CD1c-positive myeloid dendritic cell (primary cell): ENCODE data around the gene GINS2.

Source experiments
- DNase-seq: peaks from one replicate; pipeline ENCODE4 v3.0.0-alpha.2; 2016; ENCODE audit errors: extremely low spot score

Gene GINS2

DNA sequence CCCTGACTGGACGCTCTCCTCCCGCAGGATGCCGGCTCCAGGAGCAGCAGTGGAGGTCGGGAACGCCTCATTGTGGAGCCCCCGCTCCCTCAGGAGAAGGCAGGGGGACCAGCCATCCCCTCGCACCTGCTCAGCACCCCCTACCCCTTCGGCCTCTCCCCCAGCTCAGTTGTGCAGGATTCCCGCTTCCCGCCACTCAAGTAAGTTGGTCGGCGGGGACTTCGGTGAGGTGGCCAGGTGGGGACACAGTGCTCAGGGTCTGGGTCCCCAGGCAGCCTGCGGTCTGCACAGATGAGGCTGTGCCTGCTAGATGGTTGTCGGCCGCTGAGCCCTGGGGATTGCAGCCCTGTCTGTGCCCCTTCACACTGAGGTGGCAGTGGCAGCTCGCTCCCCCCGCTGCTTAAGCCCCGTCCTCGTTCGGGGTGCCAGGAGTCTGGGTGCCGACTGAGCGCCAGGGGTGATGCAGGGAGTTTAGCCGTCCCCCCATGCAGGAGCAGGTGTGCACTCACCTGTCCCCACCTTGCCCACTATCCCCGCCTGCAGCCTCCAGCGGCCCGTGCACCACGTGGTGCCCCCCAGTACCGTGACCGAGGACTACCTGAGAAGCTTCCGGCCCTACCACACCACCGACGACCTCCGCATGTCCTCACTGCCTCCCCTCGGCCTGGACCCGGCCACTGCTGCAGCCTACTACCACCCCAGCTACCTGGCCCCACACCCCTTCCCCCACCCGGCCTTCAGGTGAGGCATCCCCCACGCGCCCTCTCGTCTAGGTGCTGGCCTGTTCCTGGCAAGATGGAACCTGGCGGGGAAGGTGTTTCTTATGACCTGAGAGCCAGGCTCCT lies 34.3 kb downstream of the GINS2 start:
- DNase-seq: no peak

DNA sequence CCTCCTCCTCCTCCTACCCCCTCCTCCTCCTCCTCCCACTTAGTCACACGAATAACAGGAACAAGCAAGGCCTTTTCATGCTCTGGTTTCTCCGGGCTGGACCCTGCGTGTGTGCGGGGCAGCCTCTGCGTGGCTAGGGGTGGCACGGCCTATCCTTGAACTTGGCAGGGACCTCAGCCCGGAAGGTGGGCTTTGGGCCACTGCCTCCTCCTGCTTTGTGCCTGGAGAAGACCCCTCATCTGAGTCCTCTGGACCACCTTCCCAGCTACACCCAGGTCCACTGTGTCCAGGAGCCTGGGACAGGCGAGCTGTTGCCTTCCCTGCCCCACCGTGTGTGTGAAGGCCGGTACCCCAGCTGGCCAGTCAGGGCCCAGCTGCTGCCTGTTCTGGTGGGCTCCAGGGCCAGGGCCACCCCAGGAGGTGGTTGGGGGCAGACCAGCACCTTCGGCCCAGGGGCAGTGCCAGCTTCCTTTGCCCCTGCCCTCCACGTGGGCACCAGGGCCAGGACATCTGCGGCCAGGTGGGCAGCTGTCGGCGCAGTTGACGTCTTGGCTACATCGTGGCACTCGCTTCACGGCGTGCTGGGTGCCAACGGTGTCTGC lies 35.4 kb downstream of the GINS2 start:
- no peak for DNase-seq

DNA sequence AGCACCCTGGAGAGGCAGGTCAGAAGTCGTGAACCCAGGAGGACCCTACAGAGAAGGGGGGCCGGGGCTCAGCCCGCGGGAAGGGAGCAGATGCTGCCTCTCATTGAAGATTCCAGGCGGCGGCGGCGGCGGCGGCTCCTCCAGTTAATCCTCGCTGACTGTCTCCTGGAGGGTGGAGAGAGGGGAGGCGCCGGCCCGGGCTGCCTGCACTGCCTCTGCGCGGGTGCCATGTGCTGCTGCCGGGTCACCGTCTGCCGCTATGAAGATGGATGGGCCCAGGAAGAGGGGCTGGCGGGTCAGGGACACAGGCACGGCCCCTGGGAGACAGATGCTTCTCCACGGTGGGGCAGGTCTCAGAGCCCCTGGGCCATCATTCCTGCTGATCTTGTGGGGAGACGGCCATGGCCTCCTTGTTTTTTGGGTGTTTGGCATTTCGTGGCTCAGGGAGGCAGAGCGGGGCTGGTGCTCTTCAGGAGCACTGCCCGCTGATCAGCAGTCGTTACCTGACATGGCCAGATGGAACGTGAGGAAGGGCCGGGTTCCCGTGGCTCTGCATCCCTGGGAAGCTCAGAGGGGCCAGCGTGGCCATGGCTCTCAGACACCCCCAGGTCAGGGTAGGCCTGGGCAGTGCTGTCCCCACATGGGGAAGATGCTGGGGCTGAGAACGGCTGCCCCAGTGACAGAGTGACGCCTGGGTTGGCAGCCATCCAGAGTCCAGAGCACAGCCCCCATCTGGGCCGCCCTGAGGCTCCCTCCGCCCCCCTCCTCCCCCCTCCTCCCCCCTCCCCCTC lies 36.1 kb downstream of the GINS2 start:
- DNase-seq: peak; percentile 47

DNA sequence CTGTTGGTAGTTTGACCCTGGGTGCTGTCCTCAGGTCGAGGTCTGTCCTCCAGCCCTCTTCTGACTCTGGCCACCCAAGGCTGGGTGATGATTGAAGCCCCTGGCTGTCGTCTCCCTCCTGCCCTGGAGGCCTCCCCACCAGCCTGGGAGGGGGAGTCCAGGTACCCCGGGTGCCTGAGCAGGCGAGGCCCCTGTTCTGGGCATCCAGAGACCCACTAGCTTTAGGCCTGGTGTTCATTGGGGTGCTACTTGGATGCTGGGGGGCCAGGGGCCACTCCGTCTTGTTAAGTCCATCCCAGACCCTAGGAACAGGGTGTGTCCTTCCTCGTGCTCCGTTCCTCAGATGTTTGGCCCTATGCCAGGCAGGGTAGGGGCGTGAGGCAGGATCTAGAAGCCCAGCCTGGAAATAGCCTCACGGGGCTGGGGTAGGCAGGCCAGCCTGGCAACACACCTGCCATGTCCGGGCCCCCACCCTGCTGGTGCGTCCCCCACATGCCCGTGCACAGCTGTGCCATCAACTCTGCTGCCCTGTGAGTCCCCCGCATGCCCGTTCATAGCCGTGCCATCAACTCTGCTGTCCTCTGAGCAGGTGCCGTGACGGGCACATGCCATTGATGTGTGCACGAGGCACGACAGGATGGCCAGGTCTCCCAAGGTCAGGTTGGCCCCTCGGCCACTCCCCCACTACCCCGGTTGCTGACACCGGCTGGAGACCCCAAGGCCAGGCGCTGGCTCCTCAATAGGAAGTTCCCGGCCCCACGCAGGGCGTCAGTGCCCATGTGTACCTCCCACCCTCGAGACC lies 36.9 kb downstream of the GINS2 start:
- no peak for DNase-seq

DNA sequence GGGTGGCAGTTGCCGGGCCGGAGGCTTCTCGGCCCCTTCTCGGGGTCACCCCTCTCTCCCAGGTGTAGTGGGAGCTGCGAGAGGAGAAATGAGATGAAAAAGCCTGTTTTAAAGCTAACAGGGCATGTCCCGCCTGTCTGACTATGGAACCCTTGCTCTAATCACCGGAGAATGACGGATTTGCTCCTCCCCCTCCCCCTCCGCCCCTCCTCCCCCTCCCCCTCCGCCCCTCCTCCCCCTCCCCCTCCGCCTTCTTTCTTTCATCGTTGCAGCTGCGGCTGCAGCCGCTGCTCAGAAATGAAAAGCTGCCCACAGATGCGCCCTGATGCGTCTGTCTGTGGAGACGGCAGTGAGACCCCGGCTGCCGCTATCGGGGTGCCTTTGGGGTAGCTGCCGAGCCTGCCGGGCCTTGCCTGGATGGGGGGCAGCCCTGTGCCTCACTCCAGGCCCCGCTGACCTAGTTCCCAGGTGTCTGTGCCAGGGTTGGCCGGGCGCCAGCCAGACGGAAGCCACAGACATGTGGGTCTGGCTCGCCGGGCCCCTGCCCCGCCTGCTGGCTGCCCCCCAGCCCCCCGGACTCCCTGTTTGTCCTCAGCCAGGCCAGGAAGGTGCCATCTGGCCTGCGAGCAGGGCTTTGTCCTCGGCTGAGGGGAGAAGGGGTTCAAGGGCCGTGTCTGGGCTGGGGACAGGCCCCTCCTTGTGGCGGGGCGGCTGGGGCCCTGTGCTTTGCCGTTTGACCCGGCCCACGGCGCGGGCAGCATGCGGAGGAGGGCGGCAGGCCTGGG lies 37.7 kb downstream of the GINS2 start:
- no peak for DNase-seq

DNA sequence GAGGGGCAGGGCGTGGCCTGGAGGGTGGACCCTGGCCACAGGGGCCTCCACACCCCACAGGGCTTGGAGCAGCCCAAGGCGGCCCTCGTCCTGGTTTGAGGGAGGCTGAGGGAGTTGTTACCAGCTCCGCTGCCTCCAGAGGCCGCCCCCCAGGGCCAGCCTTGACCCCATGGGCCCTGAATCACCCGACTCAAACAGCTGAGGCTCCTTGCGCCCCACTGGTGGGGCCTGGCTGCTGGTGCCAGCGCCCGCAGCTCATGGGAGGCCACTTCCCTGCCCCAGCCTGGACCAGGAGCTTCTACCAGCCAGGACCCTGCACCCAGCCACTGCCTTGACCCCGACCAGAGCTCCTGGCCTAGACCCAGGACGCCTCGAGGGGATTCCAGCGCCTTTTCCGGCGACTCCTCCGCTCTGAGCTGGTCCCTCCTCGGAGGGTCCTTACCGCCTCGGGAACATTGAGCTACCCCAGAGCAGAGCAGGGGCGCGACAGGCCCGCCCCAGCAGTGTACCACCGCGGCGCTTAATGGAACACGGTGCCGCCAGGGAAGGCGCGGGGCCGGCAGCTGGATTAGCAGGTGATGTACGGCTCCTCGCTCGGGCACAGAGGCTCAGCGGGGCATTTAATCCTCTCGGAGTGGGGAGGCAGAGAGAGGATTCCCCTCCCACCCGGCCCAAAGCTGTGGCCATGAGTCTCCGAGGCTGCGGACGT lies 38.5 kb downstream of the GINS2 start:
- no peak for DNase-seq

DNA sequence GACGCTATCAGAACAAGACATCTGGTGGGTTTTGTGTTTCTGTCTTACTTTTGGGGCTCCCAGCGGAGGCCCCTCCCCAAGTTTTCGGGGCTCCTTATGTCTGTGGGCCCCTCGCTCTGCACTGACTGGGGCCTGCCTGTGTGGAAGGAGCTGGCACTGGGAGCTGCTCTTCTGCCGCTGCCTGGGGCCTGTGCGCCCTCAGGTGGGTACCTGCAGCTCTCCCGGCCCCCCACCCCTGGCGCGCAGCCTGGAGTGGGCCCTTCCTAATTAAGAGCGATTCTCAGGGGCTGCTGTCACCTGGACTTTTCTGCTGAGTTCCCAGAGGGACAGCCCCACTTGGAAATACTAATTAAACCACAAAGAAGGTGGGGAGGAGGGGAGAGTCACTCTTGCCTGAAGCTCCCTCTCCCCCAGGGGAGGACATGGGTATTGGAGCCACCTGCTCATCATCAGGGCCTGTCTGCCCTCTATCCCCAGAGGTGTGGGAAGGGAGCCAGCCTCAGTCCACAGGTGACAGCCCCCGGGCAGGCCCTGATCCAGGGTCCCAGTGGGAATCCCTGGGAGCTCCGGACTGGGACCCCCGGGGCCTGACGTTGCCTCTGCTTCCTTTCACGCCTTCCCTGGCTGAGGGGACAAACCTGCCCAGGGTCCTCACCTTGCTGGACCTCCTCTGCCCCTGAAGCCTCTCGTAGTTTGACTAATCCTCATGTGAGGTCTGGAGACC lies 39.2 kb downstream of the GINS2 start:
- no peak for DNase-seq

DNA sequence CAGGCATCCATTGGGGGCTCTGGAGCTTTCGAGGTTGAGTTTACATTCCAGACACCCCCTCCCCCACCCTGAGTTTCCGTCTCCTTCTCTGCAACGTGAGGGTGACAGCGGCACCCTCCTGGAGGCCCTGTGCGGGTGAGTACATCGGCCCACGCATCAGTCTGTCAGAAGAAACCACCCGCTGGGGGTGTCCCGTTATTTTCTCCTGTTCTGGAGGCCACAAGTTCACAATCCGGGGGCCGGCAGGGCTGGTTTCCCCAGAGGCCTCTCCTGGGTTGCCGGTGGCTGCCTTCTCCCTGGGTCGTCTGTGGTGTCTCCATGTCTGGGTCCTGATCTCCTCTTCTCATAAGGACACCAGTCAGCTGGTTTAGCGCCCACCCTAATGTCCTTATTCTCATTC lies 39.9 kb downstream of the GINS2 start:
- DNase-seq: no peak

DNA sequence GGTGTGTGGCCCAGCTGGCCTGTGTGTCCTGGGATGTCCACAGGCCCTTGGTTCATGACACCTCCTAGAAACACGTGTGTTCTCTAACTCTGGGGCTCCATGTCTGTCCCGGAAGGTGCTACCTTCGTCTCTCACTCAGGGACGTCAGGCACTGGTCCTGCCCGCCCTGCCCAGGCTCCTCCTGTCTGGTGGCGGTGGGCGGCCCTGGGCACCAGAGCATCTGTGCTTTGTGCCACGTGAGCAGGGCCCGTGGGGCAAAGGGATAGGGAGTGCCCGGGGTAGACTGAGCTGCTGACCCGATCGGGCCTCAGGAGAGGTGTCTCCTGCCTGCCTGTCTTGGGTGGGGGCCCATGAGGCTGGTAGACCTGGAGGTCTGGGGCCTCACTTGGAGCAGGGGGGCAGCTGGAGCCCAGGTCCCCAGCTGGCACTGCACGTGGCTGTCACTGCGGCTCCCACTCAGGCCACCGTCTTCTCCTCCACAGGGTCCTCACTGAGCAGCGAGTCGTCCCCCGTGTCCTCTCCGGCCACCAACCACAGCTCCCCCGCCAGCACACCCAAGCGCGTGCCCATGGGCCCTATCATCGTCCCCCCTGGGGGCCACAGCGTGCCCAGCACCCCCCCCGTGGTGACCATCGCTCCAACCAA lies 40.6 kb downstream of the GINS2 start:
- no peak for DNase-seq

DNA sequence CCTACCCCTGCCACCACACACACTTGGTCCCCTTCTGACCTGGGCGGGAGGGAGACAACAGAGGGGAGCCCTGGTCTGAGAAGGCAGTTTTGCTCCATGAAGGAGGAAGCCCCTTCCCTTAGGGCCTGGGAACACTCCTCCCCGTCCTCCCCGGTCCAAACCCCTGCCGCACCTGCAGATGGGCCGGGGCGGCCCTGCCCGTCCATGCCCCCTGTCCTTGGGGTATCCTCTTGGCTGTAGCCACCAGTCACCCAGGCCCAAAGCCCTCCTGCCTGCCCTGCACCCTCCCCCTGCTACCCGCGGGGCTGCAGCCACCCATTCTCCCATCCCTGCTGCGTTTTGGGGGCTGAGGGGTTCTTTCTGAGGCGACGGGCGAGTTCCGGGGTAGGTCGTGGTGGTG lies 41.8 kb downstream of the GINS2 start:
- no peak for DNase-seq

DNA sequence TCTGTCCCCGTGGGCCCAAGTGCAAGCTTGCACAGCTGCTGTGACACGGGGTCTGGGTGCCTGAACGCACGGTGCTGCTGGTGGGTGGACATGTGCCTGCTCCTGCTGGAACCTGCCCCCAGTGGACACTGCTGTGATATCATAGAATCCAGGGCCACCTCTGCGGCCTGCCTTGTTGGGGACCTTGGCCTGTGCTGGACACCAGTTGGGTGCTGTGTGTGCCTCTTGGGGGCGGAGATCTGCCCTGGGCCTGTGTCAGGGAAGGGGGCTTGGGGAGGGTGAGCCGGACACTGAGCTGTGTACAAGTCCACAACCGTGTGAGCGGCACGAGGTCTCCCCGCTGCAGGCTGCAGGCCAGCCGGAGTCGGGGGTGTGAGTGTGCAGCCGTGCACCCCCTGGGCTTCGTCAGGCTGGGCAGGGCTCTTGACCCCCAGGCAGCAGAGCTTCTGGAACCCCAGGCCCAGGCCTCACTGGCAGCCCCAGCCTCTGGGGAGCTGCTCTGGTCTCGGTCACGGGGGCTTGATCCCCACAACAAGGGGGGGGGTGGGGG lies 42.3 kb downstream of the GINS2 start:
- DNase-seq: no peak

DNA sequence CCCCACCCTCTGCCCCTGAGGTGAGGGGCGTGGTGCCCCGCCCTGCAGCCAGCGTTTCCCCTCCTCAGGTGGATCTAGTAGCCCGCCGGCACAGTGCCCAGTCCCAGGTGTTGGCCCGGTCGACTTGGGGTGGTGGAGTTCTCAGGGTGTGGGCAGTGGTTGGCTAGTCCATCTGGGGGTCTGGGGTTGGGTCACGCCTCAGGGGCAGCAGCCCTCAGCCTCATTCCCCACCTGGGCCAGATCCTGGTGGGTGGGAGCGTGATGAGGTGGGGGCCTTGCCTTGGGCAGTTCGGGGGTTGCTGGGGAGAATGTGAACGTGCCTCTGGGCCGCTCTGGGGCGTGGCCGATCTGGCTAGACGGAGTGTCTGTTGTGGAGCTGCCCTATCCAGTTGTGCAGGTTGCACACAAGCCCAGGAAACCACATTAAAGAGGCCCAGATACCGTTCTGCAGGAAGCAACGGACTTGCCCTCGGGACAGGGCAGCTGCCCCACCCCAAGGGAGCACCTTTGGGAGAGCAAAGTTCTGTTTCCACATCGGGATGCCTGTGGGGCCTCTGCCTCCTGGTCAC lies 43.6 kb downstream of the GINS2 start:
- no peak for DNase-seq

DNA sequence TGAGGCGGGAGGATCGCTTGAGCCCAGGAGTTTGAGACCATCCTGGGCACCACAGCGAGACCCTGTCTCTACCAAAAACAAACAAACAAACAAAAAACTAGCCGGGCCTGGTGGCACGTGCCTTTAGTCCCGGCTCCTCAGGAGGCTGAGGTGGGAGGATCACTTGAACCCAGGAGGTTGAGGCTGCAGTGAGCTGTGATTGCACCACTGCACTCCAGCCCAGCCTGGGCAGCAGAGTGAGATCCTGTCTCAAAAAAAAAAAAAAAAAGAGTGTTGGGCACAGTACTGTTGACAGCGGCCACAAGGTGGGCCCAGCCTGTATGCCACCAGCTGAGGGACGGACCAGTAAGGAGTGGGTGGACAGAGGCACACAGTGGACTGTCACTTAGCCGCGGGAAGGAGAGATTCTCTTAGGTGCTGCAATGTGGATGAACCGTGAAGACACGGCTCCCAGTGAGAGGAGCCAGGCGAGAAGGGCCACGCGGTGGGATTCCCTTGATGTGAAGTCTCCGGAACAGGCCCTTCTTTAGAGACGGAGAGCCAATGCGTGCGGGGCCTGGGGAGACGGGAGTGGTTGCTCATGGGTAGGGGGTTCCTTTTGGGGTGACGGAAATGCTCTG lies 44.6 kb downstream of the GINS2 start:
- no peak for DNase-seq

DNA sequence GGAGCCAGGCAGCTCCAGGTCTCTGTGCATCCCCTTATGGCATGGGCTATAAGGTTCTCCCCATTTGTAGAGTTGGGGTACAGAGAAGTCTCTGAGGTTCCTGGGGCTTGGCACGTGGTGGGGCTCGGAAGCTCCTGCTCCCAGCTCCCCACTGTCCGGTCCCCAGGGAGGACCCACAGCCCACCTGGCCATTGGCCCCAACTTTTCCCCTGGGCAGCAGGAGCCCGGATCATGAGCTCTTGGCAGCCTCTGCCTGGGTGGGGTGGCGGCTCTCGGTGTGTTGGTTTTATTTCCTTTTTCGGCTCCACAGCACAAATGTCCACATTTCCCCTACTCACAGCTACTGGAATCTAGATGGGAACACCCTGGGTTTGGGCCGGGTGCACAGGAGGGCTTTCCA lies 45.1 kb downstream of the GINS2 start:
- no peak for DNase-seq

DNA sequence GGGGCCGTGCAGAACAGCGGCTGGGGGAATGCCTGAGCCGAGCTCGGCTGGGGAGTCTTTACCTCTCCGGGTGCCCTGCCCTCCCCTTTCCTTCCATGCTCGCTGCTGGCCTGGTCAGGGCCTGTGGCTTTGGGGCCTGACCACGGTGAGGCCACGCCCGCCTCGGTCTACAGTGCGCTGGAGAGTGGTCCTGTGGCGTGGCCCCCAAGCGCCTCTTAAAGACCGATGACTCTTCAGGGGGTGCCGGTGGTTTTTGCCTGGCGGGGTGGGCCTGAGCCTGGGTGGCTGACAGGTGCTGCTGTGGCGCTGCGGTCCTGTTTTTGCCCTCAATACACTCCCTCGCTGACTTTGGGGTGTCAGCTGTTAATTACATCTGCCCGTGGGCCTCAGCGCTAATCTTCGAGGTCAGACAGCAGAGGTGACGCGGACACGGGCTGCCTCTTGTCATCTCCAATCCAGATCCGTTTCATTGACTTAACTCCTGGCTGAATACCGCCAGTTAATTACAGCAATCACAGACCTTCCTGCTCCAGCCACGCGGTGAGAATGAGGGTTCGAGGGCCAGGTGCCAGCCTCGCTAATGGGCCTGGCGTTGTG lies 45.9 kb downstream of the GINS2 start:
- no peak for DNase-seq

DNA sequence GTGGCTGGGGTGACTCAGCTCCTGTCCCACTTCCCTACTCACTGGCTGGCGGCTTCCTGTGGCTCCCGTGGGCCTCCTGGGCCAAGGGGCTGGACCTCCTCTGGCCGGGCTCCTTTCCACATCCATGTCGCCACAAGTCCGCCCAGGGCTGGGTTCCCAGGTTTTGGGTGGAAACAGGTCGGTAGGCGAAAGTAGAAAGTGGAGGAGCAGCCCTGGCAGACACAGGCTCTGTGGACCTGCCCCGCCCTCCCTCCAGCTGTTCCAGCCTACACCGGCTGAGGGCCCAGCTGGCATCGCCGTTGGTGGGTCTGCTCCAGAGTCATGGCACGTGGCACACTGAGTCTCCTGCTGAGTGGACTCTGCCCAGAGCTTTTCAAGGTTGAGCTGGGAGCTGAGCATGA lies 47.0 kb downstream of the GINS2 start:
- DNase-seq: peak; percentile 20

DNA sequence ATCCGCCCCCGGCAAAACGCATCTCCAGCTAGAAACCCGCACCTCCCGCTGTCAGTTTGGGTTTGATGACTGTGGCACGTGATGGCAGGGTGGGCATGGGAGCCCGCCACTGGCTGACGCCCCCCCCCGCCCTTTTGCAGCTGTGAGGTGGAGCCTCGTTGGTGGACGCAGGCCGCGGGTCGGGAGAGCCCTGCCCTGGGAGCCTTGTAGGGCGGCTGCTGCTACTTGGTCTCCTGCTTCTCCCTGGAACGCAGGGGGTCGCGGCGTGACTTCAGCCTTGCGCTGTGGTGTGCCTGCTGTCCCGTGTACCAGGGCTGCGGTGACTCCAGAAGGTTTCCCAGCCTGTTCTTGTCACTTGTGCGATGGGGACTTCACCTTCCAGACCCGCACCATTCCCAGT lies 47.4 kb downstream of the GINS2 start:
- no peak for DNase-seq

DNA sequence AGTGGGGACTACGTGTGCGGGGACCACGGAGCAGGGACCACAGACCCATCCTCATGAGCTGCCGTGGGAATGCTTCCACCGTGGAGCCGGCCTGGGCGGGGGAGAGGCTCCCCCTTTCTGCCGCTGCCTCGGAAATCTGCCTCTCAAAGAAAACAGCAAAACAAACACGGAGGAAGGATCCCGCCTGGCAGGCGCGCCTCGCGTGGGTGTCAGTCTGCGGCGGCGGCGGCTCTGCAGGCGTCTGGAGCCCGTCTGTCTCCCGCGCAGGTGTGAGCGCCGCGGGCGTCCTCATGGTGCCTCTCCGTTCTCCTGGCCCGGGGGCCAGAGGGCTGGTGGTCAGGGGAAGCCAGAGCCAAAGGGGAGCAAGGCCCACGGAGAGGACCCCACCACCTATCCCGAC lies 48.2 kb downstream of the GINS2 start:
- no peak for DNase-seq
